Measurements from ENCODE around the gene CEP76.

Gene CEP76

DNA sequence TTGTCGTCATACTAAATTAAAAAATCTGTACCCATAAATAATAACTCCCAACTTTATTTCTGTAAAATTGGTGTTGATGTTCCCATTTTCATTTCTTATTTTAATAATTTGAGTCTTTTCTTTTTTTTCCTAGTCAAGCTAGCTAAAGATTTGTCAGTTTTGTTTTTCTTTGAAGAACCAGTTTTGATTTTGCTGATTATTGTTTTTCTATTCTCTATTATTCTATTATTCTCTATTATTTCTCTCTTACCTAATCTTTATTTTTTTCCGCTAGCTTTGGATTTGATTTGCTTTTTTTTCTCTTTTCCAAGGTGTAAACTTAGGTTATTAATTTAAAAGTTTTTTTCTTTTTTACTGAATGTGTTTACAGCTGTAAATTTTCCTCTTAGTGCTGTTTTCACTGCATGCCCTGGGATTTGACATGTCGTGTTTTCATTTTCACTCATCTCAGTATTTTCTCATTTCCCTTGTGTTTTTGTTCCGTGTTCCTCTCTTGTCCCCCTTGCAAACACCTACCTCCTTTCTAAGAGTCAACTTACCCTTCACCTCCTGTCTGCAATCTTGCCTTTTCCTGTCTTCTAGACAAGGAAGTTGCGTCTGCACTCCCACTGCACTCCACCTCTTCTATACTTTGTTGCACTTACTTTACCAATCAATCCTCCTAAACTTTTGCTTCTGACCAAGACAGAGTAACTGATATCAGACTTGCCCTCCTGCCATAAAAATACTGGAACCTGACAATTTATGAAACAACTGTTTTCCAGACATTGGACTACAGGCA lies 19.2 kb upstream of the CEP76 start:
- H3K27ac ChIP-seq (ENCODE audit: low read depth, low read length): peak overlapping the region; percentile 42
- no peak overlapping the region for H4K91ac ChIP-seq (ENCODE audit: low read depth, low read length)
- no peak overlapping the region for H3K23ac ChIP-seq (ENCODE audit: low read length)
- no peaks in the 10 kb centered on the region for H3K27me3 ChIP-seq (ENCODE audit: insufficient read depth, low read length)
- H3K9me3 ChIP-seq (ENCODE audit: insufficient read depth, low read depth, low read length): no peaks in the 10 kb centered on the region
- no peak overlapping the region for H3K4me2 ChIP-seq (ENCODE audit: low read length)
- DNase-seq: no peak
- no peak overlapping the region for H2BK12ac ChIP-seq (ENCODE audit: low read length)
- H2BK120ac ChIP-seq (ENCODE audit: insufficient read depth, low read length, poor library complexity): no peak overlapping the region
- H3K79me1 ChIP-seq (ENCODE audit: low read length): no peaks in the 10 kb centered on the region
- H3K36me3 ChIP-seq (ENCODE audit: control insufficient read depth in 1 of 2, insufficient read depth in 2 of 2, low read length in 2 of 2): peaks cover 20 to 22% of the 10 kb centered on the region in 2 experiments
- no peak overlapping the region for H3K4me3 ChIP-seq (ENCODE audit: low read depth, low read length)
- no peak overlapping the region for H4K12ac ChIP-seq (ENCODE audit: low read depth, low read length)
- no peak overlapping the region for H2BK5ac ChIP-seq (ENCODE audit: low read depth, low read length, poor library complexity)
- H3K18ac ChIP-seq (ENCODE audit: low read length): no peak overlapping the region
- H3K9ac ChIP-seq (ENCODE audit: low read length): no peak overlapping the region
- H4K8ac ChIP-seq (ENCODE audit: low read depth, low read length): no peak overlapping the region
- H3K4ac ChIP-seq (ENCODE audit: low read depth, low read length): no peak overlapping the region
- H2AFZ ChIP-seq (ENCODE audit: insufficient read depth, low read length, poor library complexity): no peak overlapping the region
- H2AK5ac ChIP-seq (ENCODE audit: low read length): no peak overlapping the region
- WGBS (ENCODE audit: extremely low coverage, insufficient coverage, insufficient read length): no CpG with 5 or more reads among the region's 5 CpGs
- no peak overlapping the region for H3K14ac ChIP-seq (ENCODE audit: low read length)
- peaks cover 0 to 3% of the 10 kb centered on the region in 2 experiments for H3K4me1 ChIP-seq (ENCODE audit: control insufficient read depth in 1 of 2, insufficient read depth in 2 of 2, low read length in 2 of 2)
- no peaks in the 10 kb centered on the region for H3K79me2 ChIP-seq (ENCODE audit: control insufficient read depth, insufficient read depth, low read length, poor library complexity)

DNA sequence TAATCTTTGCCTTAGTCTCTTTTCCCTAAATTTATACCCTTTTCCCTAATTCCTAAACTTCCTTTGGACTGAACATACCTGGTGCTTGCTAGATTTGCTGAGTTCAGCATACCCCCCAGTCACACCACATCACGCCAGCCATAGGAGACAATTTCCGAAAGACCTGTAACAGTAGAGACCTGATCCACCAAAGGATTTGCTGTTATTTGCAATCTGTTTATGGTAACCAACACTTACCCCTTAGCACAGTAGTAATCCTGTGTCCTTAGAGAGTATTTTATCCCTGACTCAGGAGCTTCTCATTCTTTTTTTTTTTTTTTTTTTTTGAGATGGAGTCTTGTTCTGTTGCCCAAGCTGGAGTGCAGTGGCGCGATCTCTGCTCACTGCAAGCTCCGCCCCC lies 8.9 kb upstream of the CEP76 start:
- Histone ChIP-seq H2BK5ac (ENCODE audit: low read depth, low read length, poor library complexity) (no peak overlapping the region), H3K4me1 (ENCODE audit: control insufficient read depth in 1 of 2, insufficient read depth in 2 of 2, low read length in 2 of 2) (no peaks in the 10 kb centered on the region), H3K4me3 (ENCODE audit: low read depth, low read length) (no peak overlapping the region), H3K9me3 (ENCODE audit: insufficient read depth, low read depth, low read length) (no peaks in the 10 kb centered on the region), H3K27me3 (ENCODE audit: insufficient read depth, low read length) (no peaks in the 10 kb centered on the region), H2AK5ac (ENCODE audit: low read length) (no peak overlapping the region), H3K18ac (ENCODE audit: low read length) (no peak overlapping the region), H3K79me1 (ENCODE audit: low read length) (no peaks in the 10 kb centered on the region), H2BK120ac (ENCODE audit: insufficient read depth, low read length, poor library complexity) (no peak overlapping the region), H4K12ac (ENCODE audit: low read depth, low read length) (no peak overlapping the region), H3K23ac (ENCODE audit: low read length) (no peak overlapping the region), H4K8ac (ENCODE audit: low read depth, low read length) (no peak overlapping the region), H2BK12ac (ENCODE audit: low read length) (no peak overlapping the region), H3K79me2 (ENCODE audit: control insufficient read depth, insufficient read depth, low read length, poor library complexity) (no peaks in the 10 kb centered on the region), H3K4me2 (ENCODE audit: low read length) (no peak overlapping the region), H3K4ac (ENCODE audit: low read depth, low read length) (no peak overlapping the region), H4K91ac (ENCODE audit: low read depth, low read length) (no peak overlapping the region), H3K36me3 (ENCODE audit: control insufficient read depth in 1 of 2, insufficient read depth in 2 of 2, low read length in 2 of 2) (peaks cover 37 to 47% of the 10 kb centered on the region in 2 experiments), H3K14ac (ENCODE audit: low read length) (no peak overlapping the region), H3K9ac (ENCODE audit: low read length) (no peak overlapping the region), H2AFZ (ENCODE audit: insufficient read depth, low read length, poor library complexity) (no peak overlapping the region), H3K27ac (ENCODE audit: low read depth, low read length) (no peak overlapping the region)
- peak in 1 of 2 donors; percentile 21 for DNase-seq
- no CpG with 5 or more reads among the region's 5 CpGs for WGBS (ENCODE audit: extremely low coverage, insufficient coverage, insufficient read length)

DNA sequence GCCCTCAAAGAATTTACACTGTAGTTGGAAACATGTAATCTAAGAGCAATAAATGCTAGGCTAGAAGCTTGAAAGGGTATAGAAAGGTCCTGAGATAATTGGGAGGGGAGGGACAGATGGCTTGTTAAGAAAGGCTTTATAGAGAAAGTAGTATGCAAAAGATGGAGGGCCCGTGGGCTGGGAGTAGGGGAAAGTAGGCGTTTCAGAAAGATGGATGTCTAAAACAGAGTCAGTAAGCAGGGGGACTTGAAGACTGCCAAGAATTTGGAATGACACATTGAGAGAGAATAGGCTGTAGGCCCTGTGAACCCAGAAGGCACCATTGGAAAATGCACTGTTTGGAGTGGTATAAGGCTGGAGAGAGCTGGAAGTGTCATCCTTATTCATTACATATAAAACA lies 1.1 kb upstream of the CEP76 start:
- peaks cover 10% of the 10 kb centered on the region for H3K79me1 ChIP-seq (ENCODE audit: low read length)
- H2BK12ac ChIP-seq (ENCODE audit: low read length): no peak overlapping the region
- H3K27ac ChIP-seq (ENCODE audit: low read depth, low read length): no peak overlapping the region
- H4K12ac ChIP-seq (ENCODE audit: low read depth, low read length): no peak overlapping the region
- peak overlapping the region; percentile 98 for H3K4ac ChIP-seq (ENCODE audit: low read depth, low read length)
- H4K91ac ChIP-seq (ENCODE audit: low read depth, low read length): no peak overlapping the region
- WGBS (ENCODE audit: extremely low coverage, insufficient coverage, insufficient read length): no CpG with 5 or more reads among the region's 2 CpGs
- H3K9me3 ChIP-seq (ENCODE audit: insufficient read depth, low read depth, low read length): no peaks in the 10 kb centered on the region
- no peak overlapping the region for H3K23ac ChIP-seq (ENCODE audit: low read length)
- H3K79me2 ChIP-seq (ENCODE audit: control insufficient read depth, insufficient read depth, low read length, poor library complexity): peaks cover 13% of the 10 kb centered on the region
- H3K4me1 ChIP-seq (ENCODE audit: control insufficient read depth in 1 of 2, insufficient read depth in 2 of 2, low read length in 2 of 2): peaks cover 5 to 7% of the 10 kb centered on the region in 2 experiments
- H3K27me3 ChIP-seq (ENCODE audit: insufficient read depth, low read length): no peaks in the 10 kb centered on the region
- peak overlapping the region; percentile 25 for H4K8ac ChIP-seq (ENCODE audit: low read depth, low read length)
- peak overlapping the region; percentile 84 for H3K4me2 ChIP-seq (ENCODE audit: low read length)
- DNase-seq: peak in 1 of 2 donors; percentile 3
- no peak overlapping the region for H2BK5ac ChIP-seq (ENCODE audit: low read depth, low read length, poor library complexity)
- no peak overlapping the region for H2AK5ac ChIP-seq (ENCODE audit: low read length)
- H3K4me3 ChIP-seq (ENCODE audit: low read depth, low read length): no peak overlapping the region
- no peak overlapping the region for H3K9ac ChIP-seq (ENCODE audit: low read length)
- H2BK120ac ChIP-seq (ENCODE audit: insufficient read depth, low read length, poor library complexity): no peak overlapping the region
- H3K14ac ChIP-seq (ENCODE audit: low read length): no peak overlapping the region
- H3K18ac ChIP-seq (ENCODE audit: low read length): no peak overlapping the region
- no peak overlapping the region for H2AFZ ChIP-seq (ENCODE audit: insufficient read depth, low read length, poor library complexity)
- H3K36me3 ChIP-seq (ENCODE audit: control insufficient read depth in 1 of 2, insufficient read depth in 2 of 2, low read length in 2 of 2): peaks cover 7 to 10% of the 10 kb centered on the region in 2 experiments

DNA sequence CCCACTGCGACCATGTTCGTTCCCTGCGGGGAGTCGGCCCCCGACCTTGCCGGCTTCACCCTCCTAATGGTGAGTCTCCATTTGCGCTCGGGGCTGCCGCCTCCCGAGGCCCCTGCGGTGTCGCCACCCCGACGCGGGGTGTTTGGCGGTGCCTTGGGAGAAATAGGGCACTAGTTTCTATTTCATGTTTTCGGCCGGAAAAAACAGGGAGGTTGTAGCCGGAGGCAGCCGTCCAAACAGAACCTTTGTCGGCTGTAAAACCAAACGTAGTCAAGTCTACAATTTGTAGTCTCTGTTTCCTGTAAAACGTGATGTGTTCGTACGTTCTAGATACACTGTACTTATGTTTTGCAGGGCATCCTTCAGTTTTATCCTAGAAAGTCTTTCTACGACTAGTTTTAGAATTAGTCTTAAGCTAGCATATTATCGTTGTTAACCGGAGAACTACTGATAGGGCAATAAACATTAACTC lies 609 bp upstream of the CEP76 start:
- H4K91ac ChIP-seq (ENCODE audit: low read depth, low read length): peak overlapping the region; percentile 99
- H3K23ac ChIP-seq (ENCODE audit: low read length): no peak overlapping the region
- no peaks in the 10 kb centered on the region for H3K9me3 ChIP-seq (ENCODE audit: insufficient read depth, low read depth, low read length)
- H3K36me3 ChIP-seq (ENCODE audit: control insufficient read depth in 1 of 2, insufficient read depth in 2 of 2, low read length in 2 of 2): peaks cover 7% of the 10 kb centered on the region in 2 experiments
- H3K4me3 ChIP-seq (ENCODE audit: low read depth, low read length): peak overlapping the region; percentile 93
- H3K79me1 ChIP-seq (ENCODE audit: low read length): peaks cover 10% of the 10 kb centered on the region
- peak overlapping the region; percentile 99 for H3K4ac ChIP-seq (ENCODE audit: low read depth, low read length)
- H4K8ac ChIP-seq (ENCODE audit: low read depth, low read length): peak overlapping the region; percentile 100
- peak overlapping the region; percentile 66 for H2BK12ac ChIP-seq (ENCODE audit: low read length)
- no peaks in the 10 kb centered on the region for H3K27me3 ChIP-seq (ENCODE audit: insufficient read depth, low read length)
- peaks cover 5 to 7% of the 10 kb centered on the region in 2 experiments for H3K4me1 ChIP-seq (ENCODE audit: control insufficient read depth in 1 of 2, insufficient read depth in 2 of 2, low read length in 2 of 2)
- peak overlapping the region; percentile 100 for H2BK120ac ChIP-seq (ENCODE audit: insufficient read depth, low read length, poor library complexity)
- peak overlapping the region; percentile 100 for H4K12ac ChIP-seq (ENCODE audit: low read depth, low read length)
- WGBS (ENCODE audit: extremely low coverage, insufficient coverage, insufficient read length): no CpG with 5 or more reads among the region's 28 CpGs
- H3K79me2 ChIP-seq (ENCODE audit: control insufficient read depth, insufficient read depth, low read length, poor library complexity): peaks cover 13% of the 10 kb centered on the region
- DNase-seq: no peak
- peak overlapping the region; percentile 84 for H3K4me2 ChIP-seq (ENCODE audit: low read length)
- H2AK5ac ChIP-seq (ENCODE audit: low read length): peak overlapping the region; percentile 95
- peak overlapping the region; percentile 99 for H3K18ac ChIP-seq (ENCODE audit: low read length)
- peak overlapping the region; percentile 64 for H2AFZ ChIP-seq (ENCODE audit: insufficient read depth, low read length, poor library complexity)
- H3K14ac ChIP-seq (ENCODE audit: low read length): peak overlapping the region; percentile 99
- peak overlapping the region; percentile 96 for H3K9ac ChIP-seq (ENCODE audit: low read length)
- peak overlapping the region; percentile 50 for H3K27ac ChIP-seq (ENCODE audit: low read depth, low read length)
- H2BK5ac ChIP-seq (ENCODE audit: low read depth, low read length, poor library complexity): peak overlapping the region; percentile 100
